COLO668 (cell line): Measurements from ENCODE around the gene DNAH9.

ENCODE experiments used
- DNase-seq: peaks from one replicate; lab custom pipeline; 2025; ENCODE audit not compliant: unreplicated experiment; lab: John Stamatoyannopoulos, UW

Gene DNAH9

DNA sequence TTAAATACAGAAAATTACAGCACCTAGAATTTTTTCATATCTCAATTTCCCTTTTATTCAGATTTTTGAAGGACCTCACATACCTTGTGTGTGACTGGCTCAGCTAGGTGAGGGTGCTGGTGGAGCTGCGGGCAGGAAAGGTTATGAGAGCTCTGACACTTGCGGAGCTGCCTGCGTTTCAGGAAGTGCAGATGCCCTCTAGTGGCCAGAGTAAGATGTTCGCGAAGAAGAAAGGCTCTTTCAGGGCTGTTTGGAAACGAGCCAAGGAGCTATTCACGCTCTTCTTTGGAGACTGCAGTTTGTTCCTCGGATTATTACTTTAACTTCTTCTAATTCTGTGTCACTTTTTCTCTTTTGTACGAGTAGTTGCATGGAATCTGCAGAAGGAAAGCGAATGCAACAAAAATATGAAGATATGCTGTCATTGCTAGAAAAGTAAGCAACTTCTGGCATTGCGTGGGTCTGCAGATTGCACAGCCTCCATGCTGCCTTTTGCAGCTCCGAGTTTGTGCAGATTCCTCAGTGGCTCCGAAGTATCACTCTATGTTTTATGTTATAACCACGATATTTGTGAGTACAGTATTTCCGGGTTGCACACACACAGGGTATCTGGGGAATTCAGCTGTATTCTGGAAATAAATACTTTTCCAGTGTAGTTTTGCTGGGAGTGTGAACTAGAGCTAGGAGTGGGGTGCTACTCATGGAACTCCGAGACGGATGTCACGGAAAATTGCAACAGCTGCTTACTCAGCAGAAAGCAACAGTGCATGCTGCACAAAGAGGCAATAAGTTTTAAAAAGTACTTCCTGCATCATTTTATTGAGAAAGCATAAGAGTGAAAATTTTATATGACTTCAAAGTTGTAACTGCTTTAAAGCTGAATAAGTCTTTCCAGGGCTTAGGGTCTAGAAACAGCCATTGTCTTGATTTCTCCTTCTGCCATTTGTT is 46.3 kb downstream of the DNAH9 start:
- DNase-seq: peak; percentile 21

- no peak for DNase-seq
These were observed 47.2 kb downstream of the DNAH9 start for GRCh38 chr17:11645426-11645825.

DNA sequence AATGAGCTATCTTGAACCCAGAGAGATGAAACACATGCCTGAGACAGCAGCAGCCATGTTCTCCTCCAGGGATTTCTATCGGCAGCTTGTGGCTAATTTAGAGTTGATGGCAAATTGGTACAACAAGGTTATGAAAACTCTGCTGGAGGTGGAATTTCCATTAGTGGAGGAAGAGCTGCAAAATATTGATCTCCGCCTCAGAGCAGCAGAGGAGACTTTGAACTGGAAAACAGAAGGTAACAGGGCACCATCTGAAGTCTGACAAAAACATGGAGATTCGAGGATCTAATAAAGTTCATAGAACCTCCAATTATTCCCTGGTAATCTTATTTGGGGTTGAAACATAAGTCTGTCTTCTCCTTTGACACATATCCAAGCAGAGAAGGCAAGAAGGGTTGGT is 52.8 kb downstream of the DNAH9 start:
- no peak for DNase-seq

DNA sequence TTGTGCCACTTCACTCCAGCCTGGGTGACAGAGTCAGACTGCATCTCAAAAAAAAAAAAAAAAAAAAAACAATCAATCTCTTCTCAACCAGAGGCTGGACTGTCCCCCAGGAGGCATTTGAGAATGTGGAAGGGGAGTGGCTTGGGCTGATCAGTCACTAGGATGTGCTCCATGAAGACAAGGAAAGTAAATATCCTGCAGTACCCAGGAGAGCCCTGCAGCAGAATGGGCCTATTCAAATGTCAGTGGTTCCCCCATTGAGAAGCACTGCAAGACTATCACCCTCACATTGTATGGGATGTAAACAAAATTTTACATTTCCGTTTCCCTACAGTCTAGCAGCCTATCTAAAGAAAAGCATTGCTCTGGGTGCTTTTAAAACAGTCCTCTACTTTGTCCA is 70.3 kb downstream of the DNAH9 start:
- no peak for DNase-seq

GRCh38 chr17:11671126-11671525 is 72.9 kb downstream of the DNAH9 start:
- no peak for DNase-seq

DNA sequence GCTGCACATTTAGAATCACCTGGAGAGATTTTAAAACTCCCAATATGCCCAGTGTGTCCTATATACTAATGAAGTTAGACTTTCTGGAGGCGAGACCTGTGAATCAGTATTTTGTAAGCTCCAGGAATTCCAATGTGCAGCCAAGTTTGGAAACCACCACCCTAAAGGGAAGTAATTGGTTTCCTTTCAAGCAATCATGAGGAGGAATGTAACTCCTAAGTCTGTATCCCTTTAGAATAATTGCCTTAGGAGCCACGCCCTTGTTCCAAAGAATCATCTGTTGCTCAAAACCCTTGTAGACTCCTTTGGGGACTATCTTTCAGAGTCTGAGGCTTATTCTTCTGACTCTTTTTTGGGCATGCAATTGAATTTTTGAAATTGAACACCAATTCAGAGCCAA is 84.4 kb downstream of the DNAH9 start:
- no peak for DNase-seq

GRCh38 chr17:11690681-11691080 is 92.4 kb downstream of the DNAH9 start:
- no peak for DNase-seq

GRCh38 chr17:11692688-11693087 is 94.4 kb downstream of the DNAH9 start:
- no peak for DNase-seq

DNA sequence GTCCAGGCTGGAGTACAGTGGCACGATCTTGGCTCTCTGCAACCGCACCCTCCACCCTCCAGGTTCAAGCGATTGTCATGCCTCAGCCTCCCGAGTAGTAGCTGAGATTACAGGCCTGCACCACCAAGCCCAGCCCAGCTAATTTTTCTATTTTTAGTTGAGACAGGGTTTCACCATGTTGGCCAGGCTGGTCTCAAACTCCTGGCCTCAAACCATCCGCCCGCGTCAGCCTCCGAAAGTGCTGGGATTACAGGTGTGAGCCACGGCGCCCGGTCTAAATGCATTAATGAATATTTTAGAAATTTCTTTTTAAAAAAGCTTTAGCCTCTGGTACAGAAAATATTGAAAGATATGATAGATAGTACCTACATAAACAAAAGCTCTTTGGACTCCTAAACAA is 95.0 kb downstream of the DNAH9 start:
- no peak for DNase-seq

GRCh38 chr17:11700668-11701067 is 102.4 kb downstream of the DNAH9 start:
- no peak for DNase-seq

DNA sequence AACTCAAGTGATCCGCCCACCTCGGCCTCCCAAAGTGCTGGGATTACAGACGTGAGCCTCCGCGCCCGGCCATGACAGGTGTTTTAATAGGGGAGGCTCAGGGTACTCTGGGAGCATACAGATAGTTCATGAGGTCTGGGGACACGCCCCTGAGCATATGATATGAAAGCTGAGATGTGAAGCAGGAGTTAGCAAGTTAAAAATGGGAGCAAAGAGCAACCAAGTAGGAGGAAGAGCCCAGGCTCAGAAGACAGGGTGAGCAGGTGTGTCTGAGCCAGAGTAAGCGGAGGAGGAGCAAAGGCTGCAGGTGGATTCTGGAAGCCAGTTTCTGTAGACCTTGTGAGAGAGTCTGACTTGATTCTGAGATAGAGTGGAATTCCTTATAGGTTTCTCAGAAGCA is 103.6 kb downstream of the DNAH9 start:
- no peak for DNase-seq

DNA sequence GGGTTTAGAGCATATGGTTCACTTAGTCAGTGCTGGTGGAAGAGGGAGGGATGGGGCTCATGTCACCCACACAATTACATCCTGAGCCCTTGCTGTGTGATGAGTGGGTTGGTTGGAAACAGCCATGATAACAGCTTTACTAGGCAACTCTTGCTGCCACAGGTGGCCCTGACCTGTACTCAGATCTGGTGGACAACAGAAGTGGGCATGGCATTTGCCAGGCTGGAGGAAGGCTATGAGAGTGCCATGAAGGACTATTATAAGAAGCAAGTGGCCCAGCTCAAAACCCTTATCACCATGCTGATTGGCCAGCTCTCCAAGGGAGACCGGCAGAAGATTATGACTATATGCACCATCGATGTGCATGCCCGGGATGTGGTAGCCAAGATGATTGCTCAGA is 105.8 kb downstream of the DNAH9 start:
- DNase-seq: no peak

- peak; percentile 8 for DNase-seq
These were observed 106.8 kb downstream of the DNAH9 start for GRCh38 chr17:11705111-11705510.

DNA sequence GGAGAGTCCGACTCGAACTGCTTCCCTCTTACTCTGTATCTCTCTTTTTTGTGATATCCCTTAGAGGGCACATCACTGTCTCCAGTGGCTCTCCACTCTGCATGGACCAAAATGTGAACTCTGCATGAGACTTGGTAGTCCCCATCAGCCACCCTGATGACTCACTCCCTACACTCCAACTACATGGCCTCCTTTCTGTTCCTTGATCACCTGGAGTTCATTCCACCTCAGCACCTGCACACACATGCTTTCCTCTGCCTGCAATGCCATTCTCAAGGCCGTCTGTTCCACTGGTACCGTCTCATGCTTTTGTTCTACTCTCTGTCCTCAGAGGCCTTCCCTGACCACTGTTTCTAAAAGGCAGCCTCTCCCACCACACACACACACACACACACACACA is 109.3 kb downstream of the DNAH9 start:
- DNase-seq: no peak

DNA sequence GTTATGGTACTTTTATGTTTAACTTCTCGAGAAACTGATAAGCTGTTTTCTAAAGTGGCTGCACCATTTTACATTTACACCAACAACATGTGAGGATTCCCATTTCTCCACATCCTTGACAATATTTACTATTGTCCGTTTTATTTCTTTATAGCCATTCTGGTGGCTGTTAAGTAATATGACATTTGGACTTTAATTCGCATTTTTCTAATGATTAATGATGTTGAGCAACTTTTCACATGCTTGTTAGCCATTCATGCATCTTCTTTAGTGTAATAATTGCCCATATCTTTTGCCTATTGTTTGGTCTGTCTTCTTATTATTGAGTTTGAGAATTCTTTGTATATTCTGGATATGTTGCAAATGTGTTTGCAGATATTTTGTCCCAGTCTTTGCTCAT is 114.2 kb downstream of the DNAH9 start:
- DNase-seq: no peak

DNA sequence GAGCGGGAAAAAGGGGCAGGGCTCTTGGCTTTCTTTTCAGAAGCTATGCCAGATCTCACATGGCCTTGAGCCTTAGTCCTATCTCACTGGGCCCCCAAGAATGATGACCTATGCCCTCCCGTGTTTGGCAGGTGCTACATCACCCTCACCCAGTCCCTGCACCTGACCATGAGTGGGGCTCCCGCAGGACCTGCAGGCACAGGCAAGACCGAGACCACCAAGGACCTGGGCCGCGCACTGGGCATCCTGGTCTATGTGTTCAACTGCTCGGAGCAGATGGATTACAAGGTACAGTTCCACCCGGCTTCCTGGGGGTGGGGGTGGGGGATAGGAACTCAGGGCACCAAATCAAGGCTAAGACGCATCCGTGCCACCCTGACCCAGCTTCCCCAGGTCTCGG is 120.9 kb downstream of the DNAH9 start:
- no peak for DNase-seq

DNA sequence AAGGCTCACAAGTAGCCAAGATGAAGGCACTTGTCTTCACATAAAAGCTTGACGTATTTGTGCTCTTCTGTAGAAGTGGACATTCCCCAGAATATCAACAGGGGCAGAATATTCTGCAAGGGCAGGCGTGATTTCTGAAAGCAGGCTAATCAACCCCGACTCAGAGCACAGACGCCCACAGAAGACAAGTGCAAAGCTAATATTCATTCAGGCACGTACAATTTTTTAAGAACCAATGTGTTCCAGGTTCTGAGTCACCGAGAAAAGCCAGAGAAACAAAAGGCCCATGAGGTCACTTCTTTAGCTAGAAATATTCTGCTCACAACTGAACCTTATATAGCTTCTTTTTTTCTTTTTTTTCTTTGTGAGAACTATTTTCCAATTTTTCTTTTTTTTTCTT is 121.6 kb downstream of the DNAH9 start:
- DNase-seq: no peak

DNA sequence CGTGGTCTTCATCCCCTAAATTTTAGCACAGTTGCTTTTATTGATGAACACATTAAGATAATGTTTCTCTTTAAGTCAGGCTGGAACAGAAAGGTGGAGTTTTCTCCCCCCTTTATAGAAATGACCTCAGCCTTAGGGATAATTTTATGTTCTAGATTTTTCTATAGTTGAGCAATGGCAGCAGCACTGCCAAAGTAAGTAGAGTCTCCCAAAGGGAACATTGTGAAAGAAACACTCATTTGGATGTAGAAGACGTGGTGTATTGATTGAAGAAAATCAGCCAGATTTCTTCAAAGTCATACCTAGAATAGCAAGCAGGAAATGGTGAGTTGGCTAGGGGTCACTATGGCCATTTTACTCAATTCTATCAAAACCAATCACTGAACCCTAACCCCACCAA is 122.5 kb downstream of the DNAH9 start:
- DNase-seq: no peak

GRCh38 chr17:11730747-11731146 is 132.5 kb downstream of the DNAH9 start:
- DNase-seq: no peak

DNA sequence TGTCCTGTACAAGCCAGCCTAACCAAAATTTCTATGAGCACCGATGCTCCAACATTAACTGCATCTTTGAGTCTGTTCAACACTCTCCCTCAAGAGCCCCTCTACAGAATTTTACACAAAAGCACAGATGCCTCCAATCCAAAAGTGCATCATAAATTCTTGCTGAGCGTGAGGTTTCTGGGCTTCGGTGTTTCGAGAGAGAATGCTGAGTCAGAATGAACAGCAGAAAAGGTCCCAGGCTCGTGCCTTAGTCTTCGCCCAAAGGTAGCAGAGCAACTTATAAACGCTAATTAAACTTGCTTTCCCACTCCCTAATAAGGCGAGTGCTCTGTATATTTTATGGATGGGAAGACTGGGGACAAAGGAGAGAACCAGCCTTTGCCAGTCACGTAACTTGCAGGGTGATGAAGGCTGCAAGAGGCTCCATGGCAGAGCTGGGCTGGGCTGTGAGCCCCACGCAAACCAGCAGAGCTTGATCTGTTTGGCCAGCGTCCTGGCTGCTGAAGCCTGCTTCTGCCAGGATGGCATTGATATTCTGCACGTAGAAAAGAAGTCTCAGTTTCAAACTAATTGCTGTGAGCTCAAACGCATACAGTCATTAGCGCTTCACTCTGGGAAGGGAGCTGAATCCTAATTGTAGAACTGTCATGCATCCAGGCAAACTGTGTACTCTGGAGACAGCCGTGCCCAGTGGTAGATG is 138.5 kb downstream of the DNAH9 start:
- no peak for DNase-seq

GRCh38 chr17:11737313-11737679 is 139.0 kb downstream of the DNAH9 start:
- no peak for DNase-seq

DNA sequence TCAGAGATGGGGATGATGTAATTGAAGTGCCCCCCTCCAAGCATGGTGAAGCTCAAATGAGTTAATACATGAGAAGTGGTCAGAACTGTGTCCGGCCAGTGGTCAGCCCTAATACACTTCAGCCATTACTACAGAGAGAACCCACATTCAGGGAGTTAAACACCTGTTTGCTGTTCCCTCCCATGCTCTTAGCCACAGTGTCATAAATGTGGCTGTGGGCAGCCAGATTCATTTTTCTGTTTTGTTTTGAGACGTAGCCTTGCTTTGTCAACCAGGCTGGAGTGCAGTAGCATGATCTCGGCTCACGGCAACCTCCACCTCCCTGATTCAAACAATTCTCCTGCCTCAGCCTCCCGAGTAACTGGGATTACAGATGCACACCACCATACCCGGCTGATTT is 139.9 kb downstream of the DNAH9 start:
- no peak for DNase-seq
